ENCODE data around the gene BRAP. TPM values are rescaled to one million over a fixed set of nuclear protein-coding genes. Genes with fewer than 3 reads are reported as not detected.
"Not testable (repeated sequence)": the region's sequence is repeated elsewhere in the genome, so short reads cannot be mapped to it uniquely, and the experiment has no call there.

Gene BRAP
- total RNA-seq, 1 donor from 2014 or later = 27.7 TPM

- DNase-seq (ENCODE audit: low read depth) = no peak
Observed at GRCh38 chr12:111677186-111677585, 8.6 kb downstream of the BRAP start.

DNA sequence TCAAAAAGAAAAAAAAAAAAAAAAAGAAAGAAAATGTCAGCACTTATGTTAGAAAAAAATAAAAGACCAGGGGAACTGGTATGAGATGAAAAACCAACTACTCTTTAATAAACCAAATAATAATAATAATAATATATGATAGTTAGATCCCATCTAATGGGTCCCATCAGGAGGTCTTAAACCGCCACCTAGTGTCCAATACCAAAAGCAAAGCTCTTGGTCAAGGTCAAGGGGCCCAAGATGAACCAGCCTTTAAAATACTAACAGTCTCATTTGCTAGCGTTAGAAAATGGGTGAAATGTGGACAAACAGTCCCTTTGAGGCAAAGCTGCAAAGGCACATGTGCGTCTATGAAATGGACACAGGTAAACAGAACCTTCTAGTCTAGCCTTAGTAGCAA lies 12.3 kb downstream of the BRAP start:
- DNase-seq (ENCODE audit: low read depth) = peak; percentile 12

DNA sequence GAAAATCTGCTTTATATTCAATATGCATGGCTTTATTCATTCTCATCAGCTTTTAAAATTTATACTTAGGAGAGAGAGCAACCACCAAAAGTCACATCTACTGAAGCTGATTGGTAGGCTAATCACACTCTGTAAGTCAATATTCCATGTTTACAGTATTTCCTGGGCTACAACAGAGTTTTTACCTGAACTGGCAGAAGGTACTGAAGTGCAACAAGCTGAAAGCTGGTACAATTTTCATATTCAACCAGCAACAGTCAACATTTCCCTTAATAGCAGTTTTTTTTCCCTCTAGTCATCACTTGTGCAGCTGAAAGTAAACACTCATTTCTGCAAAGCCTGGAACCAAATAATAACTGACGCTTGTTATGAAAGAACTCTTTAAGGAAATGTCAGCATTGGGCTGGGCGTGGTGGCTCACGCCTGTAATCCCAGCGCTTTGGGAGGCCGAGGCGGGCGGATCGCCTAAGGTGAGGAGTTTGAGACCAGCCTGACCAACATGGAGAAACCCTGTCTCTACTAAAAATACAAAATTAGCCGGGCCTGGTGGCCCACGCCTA lies 12.9 kb downstream of the BRAP start:
- no peak for DNase-seq (ENCODE audit: low read depth)

DNA sequence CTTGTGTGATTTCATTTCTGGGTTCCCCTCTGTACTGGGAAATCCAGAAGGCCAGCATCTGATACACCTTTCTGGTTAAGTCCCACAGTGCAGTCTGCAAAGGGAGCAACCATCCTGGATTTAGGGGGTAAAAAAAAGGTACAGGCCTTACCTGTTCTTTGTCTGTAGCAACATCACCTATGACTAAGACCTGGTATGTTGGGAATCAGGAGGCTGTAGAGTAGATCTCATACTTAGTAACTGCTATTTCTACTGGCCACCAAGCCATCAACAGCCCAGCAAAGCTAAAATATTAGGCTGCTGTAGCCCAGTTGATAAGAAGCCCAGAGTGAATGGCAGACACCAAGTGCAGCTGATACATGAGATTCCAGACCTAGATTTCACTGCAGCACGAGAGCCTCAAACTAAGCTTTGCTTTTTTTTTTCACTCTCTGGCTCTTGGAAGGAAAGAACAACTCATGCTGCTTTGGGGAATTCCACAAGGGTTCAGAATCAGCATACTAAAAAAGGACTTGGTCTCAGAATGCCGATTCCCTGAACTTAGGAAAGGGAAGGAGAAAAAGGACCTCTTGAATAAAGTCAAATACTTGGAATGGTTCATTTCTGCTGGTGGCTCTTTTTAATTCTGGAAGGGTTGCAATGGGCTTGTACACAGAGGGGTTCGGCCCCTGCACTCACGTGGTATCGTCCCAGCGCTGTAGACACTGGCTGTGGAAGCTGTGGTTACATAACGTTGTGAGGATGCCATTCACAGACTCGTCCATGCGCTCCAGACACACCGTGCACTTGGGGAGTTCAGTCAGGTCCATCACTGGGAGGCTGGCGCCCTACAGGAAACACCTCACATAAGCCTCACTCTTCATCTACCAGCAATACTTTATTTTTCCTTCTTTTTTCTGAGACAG lies 20.5 kb downstream of the BRAP start:
- no peak for DNase-seq (ENCODE audit: low read depth)

GRCh38 chr12:111664499-111664898 lies 21.3 kb downstream of the BRAP start:
- no peak for DNase-seq (ENCODE audit: low read depth)

DNA sequence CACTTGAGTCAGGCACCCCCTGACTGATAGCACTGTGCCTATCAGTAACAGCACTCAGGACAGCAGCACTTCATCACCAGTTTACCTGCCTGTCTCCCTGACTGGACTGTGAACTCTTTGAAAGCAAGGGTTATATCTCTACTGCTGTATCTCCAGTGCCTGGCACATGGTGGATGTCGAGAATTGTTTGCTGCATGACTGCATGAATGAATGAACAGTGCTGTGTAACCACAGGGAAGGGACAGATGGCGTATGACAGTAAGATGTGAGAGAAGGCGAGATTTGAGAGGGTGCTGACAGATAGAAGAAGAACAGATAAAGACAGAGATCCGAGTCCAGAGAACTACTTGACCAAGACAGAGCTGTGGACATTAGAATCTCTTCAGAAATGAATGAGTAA lies 29.7 kb downstream of the BRAP start:
- DNase-seq (ENCODE audit: low read depth) = no peak

DNA sequence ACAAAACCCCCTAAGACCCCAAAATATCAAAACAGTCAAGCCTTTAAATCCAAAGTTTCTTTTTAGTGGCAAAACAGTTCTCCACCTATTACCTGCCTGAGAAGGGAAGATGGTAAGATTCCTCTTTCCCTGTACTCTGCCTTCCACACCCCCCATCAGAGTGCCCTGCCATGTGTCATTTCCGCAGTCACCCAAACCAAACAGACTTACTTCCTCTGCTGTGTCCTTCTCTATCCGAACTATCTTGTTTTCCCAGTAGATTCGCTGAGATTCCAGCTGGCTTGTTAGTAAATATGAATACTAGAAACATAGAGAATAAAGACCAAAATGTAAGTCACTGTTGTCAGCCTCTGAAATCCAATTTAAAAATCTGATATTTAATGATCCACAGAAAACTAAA lies 30.4 kb downstream of the BRAP start:
- no peak for DNase-seq (ENCODE audit: low read depth)

DNA sequence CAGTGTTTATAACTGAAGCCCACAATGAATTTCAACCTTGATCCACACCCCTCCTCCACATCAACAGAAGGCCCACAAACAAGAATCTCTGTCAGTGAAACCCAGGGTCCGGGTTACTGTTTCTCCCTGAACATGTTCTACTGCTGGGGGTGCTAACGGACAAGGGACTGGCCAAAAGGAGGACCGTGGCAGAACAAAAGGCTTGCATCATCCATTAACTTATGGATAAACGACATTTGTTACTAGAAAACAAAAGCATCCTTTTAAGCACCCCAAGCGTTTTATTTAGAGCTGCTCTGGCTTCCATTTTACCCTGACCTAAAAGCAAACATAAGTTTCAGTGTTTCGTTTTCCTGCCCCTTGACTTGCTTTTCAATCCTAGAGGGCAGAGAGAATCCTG lies 32.2 kb downstream of the BRAP start:
- no peak for DNase-seq (ENCODE audit: low read depth)

GRCh38 chr12:111652530-111652929 lies 33.2 kb downstream of the BRAP start:
- DNase-seq (ENCODE audit: low read depth) = not testable (repeated sequence)

DNA sequence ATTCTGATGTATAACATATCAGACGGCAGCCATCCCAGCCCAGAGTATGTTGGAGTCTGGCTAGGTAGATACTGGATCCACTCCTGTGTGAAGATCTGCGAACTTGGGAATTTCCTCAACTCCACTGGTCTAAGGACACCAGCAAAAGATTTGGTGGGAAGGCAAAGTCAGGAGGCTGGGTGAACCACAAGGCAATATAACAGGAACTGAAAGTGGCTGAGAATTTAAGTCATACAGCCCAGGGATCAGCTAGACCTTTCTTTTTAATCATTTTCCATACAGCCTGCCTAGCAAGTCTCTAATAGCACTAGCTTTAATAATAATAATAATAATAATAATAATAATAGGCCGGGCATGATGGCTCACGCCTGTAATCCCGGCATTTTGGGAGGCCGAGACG lies 34.8 kb downstream of the BRAP start:
- no peak for DNase-seq (ENCODE audit: low read depth)

DNA sequence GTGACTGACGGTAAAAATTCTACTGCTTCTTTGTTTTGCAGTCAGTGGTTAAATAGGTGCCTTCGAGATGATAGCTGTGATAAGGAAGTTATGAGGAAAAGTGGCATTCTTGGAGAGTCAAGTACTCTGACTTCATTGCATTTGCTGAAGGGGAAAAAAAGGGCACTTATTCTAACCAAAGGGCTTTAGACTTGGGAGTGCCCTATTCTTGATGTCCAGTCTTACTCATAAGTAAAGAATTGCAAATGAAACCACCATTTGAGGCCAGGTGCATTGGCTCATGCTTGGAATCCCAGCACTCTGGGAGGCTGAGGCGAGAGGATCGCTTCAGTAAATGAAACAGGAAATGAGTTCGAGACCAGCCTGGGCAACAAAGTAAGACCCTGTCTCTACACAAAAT lies 40.3 kb downstream of the BRAP start:
- peak; percentile 80 for DNase-seq (ENCODE audit: low read depth)

- no peak for DNase-seq (ENCODE audit: low read depth)
Observed at GRCh38 chr12:111643427-111643826, 42.3 kb downstream of the BRAP start.

DNA sequence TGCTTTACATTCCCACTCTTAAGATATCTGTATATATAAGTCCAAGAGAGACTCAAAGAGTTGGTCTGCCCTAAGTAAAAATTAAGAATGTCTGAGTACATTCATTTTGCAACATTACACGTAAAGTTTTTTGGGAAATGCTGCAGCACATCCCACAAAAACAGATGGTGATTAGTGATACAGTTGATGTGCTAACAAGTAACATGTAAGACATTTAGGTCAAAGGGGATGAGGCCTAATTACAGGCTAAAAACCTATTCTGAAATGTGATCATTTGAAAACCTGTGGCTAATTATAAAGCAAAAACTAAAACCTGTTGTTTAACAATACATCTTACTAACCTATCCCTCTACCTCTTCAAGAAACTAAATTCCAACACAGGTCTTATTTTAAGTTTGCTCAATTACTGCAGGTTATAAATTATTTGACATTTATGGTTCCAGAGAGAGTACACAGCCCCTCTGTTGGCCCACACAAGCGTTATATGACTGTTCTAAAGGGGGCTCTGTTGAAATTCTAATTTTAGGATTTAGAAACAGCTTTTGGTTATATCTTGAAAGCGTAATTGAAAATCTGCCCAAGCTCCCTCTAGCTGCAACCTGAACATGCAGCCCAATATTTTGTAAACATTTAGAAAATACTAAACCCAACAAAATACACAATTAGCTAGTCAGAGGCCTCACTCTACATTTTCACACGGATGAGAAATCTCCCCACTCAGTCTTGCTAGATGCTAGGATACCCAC lies 42.9 kb downstream of the BRAP start:
- no peak for DNase-seq (ENCODE audit: low read depth)

DNA sequence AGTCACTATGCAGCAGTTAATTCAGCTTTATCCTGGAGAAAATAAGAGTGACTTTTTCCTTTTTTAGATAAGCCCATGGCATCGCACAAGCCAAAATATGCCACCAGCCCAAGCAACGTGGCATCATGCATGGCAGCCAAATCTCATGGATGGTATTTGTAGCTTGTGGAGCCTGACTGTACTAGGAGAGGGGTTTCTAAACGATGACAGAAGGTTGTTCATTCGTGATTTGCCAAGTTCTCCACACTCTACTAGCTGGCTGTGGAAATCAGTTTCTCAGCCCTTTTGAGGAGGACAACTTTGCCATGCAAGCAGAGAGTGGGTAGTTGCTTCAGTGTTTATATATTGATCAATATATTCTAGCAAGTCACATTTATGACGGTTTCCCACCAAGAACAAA lies 45.2 kb downstream of the BRAP start:
- no peak for DNase-seq (ENCODE audit: low read depth)

- DNase-seq (ENCODE audit: low read depth) = no peak
Observed at GRCh38 chr12:111638556-111638955, 47.2 kb downstream of the BRAP start.

DNA sequence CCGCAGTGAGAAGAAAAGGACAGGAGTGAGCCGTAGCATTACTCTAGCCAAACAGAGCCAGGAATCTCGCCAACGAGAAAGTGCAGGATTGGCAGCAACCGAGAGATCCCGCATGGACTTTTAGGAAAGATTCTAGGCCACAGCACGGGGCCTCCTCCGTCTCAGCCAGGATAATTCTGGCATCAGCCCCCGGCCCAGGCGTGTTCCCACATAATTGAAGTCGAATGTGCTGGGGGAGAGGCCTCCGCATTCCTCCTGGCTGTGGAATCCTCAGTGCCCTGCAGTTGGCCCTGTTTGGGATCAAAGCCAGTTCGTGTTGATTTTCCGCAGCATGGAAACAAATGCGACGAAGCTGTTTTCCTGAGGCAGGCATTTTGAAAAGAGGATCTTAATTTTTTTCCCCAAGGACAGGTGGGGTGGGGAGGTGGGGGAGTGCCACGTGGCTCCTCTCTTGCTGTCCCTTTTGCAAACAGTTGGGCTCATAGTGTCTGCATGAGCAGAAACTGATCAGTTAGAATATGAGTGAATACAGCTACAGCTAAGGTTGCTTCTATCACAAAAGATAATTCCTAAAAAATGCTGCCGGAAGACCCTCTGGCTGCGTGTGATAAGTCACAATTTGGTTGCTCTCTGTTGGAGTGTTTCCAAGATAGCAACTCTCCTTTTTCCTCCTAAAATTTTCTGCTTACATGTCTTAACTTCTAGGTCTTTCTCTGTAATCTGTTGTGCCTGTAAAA lies 49.4 kb downstream of the BRAP start:
- peak; percentile 27 for DNase-seq (ENCODE audit: low read depth)

DNA sequence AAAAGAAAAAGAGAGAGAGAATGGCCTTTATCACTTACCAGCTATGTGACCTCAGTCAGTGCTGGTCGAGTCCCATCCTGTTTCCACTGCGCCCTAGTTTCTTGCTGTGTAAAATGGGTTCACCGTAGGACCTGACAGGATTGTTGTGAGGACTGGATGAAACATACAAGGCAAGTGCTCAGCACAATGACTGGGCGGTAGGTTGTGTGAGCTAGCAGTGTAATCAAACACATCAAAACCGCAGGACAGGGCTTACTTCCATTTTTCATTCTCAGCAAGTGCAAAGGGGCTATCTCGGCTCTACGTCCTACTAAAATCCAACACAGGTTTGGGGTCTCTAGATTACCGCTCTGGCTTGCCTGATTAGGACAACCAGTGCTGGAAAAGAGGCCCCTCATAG lies 50.2 kb downstream of the BRAP start:
- DNase-seq (ENCODE audit: low read depth) = no peak

DNA sequence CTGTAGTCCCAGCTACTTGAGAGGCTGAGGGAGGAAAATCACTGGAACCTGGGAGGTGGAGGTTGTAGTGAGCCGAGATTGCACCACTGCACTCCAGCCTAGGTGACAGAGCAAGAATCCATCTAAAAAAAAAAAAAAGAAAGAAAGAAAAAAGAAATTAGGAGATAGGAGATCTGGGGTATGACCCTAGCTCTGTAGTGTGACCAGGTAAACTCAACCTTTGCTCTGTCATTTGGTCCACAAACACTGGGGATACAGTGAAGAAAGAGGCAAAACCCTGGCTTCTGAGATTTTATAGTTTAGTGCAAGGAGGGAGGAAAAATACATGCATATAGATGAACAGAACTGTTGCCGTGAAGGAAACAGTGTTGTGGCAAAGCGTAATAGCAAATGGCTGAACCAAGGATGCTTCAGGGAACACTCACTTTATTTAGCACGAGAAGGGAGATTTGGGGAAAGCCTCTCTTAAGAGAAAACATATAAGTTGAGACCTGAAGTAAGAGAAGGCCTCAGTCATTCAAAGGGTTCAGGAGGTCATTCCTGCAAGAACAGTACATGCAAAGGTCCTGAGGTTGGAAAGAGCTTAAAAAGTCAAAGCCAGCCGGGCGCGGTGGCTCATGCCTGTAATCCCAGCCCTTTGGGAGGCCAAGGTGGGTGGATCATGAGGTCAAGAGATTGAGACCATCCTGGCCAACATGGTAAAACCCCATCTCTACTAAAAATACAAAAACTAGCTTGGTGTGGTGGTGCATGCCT lies 57.1 kb downstream of the BRAP start:
- DNase-seq (ENCODE audit: low read depth) = no peak

GRCh38 chr12:111626230-111626629 lies 59.5 kb downstream of the BRAP start:
- DNase-seq (ENCODE audit: low read depth) = no peak

- peak; percentile 12 for DNase-seq (ENCODE audit: low read depth)
Observed at GRCh38 chr12:111624540-111624939, 61.2 kb downstream of the BRAP start.

DNA sequence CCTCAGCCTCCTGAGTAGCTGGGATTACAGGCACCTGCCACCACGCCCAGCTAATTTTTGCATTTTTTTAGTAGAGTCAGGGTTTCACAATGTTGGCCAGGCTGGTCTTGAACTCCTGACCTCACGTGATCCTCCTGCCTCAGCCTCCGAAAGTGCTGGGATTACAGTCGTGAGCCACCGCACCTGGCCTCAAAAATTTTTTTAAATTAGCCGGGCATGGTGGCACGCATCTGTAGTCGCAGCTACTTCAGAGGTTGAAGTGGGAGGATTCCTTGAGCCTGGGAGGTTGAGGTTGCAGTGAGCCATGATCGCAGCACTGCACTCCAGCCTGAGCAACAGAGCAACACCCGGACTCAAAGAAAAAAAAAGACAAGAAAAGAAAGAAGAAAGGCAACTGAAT lies 67.9 kb downstream of the BRAP start:
- not testable (repeated sequence) for DNase-seq (ENCODE audit: low read depth)
